HCEC 1CT (cell line): Measurements from ENCODE around the gene SLC2A8.

Experiments used
- DNase-seq: peaks from one replicate; pipeline ENCODE4 v3.0.0-alpha.2; 2017

The SLC2A8 gene

GRCh38 chr9:127396808-127397645 lies at the start of gene SLC2A8:
Gene SLC2A8, plus strand, starts transcription at chr9:127397169. Its CDS starts 62 bp downstream, at chr9:127397231.
- DNase-seq = peak; percentile 81

GRCh38 chr9:127347831-127348776 lies 48.9 kb upstream of the SLC2A8 start:
- peak; percentile 48 for DNase-seq

GRCh38 chr9:127349483-127350113 lies 47.4 kb upstream of the SLC2A8 start:
- no peak for DNase-seq

- DNase-seq = no peak
Observed at GRCh38 chr9:127351182-127352166, 45.5 kb upstream of the SLC2A8 start.

GRCh38 chr9:127353882-127354281 lies 43.1 kb upstream of the SLC2A8 start:
- DNase-seq = no peak

GRCh38 chr9:127356906-127357305 lies 40.1 kb upstream of the SLC2A8 start:
- no peak for DNase-seq

GRCh38 chr9:127358023-127358535 lies 38.9 kb upstream of the SLC2A8 start:
- DNase-seq = no peak

GRCh38 chr9:127358770-127359169 lies 38.2 kb upstream of the SLC2A8 start:
- DNase-seq = no peak

GRCh38 chr9:127360250-127360649 lies 36.7 kb upstream of the SLC2A8 start:
- no peak for DNase-seq

GRCh38 chr9:127360829-127361228 lies 36.1 kb upstream of the SLC2A8 start:
- peak; percentile 21 for DNase-seq

- no peak for DNase-seq
Observed at GRCh38 chr9:127361561-127361960, 35.4 kb upstream of the SLC2A8 start.

- DNase-seq = no peak
Observed at GRCh38 chr9:127362829-127363228, 34.1 kb upstream of the SLC2A8 start.

- DNase-seq = no peak
Observed at GRCh38 chr9:127365461-127365860, 31.5 kb upstream of the SLC2A8 start.

GRCh38 chr9:127366594-127366993 lies 30.4 kb upstream of the SLC2A8 start:
- DNase-seq = no peak

- no peak for DNase-seq
Observed at GRCh38 chr9:127368852-127369402, 28.0 kb upstream of the SLC2A8 start.

GRCh38 chr9:127369428-127369827 lies 27.5 kb upstream of the SLC2A8 start:
- DNase-seq = no peak

GRCh38 chr9:127370147-127370579 lies 26.8 kb upstream of the SLC2A8 start:
- no peak for DNase-seq

- DNase-seq = no peak
Observed at GRCh38 chr9:127370672-127371648, 26.0 kb upstream of the SLC2A8 start.

- no peak for DNase-seq
Observed at GRCh38 chr9:127380479-127380878, 16.5 kb upstream of the SLC2A8 start.

GRCh38 chr9:127382541-127382940 lies 14.4 kb upstream of the SLC2A8 start:
- DNase-seq = no peak
